HL-60/S4 treated with phorbol 12-myristate 13-acetate at 8.2 ng/mL for 4 days and 3 days (cell line): Measurements from ENCODE around the gene ANTXR1.

Source experiments
- in situ Hi-C: fragments of 300-500 bp; cut with MboI; formaldehyde crosslinking; loops from 2 replicates; pipeline ENCODE4 v1.15.0; 2022; ENCODE audit warnings: low sequenced_read_pairs

Gene ANTXR1

DNA sequence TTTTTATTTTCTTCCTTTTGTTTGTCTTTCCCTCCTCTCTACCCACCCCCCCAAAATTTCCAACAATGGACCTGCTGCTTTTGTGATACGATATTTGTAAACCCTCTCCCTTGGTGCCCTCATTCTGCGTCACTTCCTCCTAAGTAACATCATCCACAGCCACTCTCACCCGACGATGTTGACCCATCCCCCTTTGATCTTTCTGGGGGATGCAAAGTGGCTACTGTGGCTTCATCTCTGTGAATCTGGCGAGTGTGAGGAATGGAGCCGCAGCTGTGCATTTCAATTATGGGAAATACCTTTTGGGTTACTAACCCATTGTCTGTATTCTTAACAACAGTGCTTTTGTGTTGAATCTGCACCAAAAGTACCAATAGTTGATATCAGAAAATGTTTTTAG, 19.4 kb downstream of the ANTXR1 start:
- in situ Hi-C loops = no loop called here

DNA sequence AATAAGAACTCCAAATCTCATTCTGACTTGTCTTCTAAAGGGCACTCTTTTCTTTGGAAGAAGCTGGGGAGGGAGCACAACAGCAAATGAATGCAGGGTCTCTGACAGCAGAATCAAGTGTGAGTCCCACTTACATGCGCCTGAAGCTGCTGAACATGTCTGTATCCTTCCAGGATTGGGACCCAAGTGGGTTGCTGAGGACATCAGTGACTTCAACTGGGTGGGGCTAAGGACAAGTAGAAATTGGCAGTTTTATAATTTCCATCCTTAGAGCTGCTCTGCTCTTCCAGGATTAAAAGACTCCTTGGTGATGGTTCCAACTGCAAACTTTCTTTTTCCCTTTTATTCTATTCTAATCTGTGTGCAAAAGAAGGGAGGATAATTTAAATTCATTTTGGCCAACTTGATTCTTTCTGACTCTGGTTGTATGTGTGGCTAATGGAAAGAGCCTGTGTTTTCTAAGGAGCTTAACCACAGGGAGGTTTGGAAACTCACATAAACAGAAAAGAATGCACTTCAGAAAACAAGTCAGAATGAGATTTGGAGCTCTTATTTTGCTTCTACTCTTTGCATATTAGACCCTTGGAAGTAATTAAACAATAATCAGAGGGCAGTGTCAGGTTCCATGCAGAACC, 20.6 kb downstream of the ANTXR1 start:
- in situ Hi-C loops = no loop called here

DNA sequence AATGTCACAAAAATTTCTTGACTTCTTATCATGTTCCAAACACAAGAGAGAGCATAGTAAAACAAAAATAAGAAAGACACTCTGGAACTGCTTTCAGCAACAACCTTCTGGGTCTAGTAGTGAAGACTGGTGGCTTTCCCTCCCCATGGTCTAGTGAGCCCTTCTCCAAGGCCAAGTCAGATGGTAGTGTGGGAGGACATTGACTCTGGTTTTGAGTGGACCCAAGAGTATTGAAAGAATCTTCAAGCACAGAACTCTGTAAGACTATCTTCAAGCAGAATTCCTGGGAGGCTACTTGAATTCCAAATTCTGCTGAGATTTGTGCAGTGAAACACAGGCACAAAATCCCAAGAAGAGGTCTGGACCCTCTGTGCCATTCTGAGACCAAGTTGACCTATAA, 21.1 kb downstream of the ANTXR1 start:
- in situ Hi-C loops = no loop called here

DNA sequence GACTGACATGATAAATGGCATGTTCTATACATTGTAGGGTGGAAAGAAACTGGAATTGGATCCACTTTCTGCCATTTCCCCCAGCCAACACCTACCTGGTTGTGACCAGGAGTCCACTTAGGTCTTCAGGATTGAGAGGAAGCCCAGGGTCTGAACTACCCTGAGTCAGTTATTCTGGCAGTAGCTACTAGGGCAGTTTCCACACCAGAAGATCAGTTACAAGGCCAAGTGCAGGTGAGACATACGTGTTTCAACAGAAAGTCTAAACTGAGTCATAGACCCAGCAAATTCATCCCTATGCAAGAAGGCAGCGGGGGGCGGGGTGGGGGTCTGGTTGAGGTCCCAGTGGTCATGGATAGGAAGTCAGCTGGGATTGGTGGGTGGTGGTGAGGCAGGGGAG, 21.9 kb downstream of the ANTXR1 start:
- in situ Hi-C loops = no loop called here

DNA sequence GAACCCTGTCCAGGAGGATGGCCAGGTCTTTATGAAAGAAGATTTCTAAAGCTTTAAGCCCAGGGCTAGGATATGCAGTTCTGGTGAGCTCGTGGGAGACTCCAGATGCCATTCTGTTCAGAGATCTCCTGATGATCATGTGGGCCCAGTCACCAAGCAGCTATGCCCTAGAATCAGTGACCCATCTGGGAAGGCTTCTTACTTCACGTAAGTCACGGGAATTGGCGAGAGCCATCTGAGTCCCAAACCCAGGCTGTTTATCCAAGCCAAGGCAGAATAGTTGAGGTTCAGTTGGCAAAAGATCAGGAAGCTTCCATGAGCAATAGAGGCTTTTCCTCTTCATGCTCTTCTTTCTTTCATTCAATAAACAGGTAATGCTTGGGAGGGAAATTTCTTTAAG, 23.9 kb downstream of the ANTXR1 start:
- in situ Hi-C loops = no loop called here

DNA sequence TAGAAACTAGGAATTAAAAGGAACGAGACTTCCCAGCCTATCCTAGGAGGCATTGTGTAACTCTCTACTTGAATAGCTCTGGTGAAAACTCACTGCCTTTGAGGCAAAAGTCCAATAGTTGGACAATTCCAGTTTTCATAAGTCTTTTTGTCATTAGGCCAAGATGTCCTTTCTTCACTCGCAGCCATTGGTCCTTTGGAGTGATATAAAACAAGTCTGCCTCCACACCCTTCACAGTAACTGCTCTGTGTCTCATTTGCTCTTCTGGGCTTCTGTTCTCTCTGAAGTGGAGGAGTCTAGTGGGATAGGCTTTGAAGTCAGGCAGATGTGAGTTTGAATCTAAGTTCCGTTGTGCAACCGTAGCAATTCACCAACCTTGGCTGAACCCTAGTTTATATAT, 28.2 kb downstream of the ANTXR1 start:
- in situ Hi-C loops = no loop called here

DNA sequence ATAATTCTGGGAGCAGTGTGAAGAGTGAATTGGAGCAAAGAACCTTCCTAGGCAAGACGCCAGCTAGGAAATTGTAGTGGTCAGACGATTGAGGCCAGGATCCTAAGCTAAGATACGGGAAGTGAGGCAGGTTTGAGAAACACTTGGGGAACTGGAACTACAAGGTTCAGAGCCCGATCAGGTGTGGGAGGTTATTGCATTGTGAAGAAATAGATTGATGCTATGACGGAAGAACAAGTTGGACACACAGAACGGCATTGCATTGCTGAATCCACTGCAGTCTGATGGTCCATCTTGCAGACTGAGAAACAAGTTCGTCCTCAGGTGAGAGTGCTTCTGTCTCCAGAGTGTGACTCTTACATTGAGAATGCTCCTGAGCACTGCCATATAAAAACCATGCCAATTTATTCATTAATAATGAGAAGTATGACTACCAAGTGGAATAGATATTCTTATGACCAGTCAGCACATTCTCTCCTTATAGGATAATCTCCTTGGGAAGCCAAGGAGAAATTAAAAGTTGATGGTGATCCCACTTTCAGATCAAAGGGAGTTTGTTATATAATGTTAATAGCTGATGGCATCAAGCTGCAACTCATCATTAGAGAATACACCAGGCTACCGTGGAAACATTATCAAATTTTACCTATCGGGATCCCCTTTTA, 30.9 kb downstream of the ANTXR1 start:
- in situ Hi-C loops = no loop called here

DNA sequence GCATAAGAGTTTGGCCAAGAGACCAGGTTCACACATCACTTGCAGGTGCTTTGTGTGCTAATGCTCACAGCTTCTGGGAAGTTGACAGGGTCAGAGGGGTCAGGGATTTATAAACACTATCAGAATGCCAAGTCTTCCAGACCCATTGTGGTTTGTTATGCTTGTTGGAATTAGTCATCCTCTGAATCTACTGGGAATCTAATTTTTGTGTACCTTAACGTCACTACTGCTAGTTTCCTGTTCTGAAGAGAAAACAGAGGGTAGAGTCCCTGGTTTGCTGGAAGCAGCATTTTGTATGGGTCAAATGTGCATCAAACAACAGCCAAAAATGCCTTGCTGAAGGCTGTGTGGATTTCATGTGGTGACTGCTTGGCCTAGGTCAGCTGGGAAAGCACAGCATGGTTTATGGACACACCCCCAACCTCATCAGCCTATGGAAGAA, 33.3 kb downstream of the ANTXR1 start:
- in situ Hi-C loops = no loop called here

DNA sequence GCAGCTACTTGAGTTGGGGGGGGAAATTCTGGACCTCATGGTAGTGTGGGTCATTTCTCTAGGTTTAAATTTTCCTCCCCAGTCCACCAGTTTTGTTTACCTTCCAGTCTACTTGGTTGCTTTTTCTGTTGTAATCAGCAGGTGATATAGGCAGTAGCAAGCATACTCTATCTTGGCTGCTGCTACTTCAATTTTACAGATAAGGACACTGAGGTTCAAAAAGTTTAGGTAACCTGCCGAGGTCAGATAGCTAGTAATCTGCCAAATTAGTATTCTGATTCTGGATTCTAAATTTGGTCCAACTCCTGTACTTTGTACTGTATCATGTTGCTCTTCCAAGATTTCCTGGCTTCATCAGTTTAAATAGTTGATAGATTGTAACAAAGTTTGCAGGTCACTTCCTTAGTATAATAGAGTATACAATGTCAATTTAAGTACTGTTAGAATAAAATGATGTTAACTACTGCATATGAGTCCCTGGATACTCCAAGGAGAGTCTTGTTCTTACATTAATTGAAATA, 34.7 kb downstream of the ANTXR1 start:
- in situ Hi-C loops = no loop called here

DNA sequence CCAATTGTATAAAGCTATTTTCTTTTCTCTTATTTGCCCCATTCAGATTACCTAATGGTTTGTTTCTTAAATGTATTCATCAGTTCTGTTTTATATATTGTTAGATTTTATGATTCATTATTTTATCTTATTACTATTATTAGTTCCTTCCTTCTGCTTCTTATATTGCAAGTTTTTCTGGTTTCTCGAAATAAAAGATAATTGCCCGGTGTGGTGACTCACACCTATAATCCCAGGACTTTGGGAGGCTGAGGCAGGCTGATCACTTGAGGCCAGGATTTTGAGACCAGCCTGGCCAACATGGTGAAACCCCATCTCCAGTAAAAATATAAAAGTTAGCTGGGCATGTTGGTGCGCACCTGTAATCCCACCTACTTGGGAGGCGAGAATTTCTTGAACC, 37.8 kb downstream of the ANTXR1 start:
- in situ Hi-C loops = no loop called here

DNA sequence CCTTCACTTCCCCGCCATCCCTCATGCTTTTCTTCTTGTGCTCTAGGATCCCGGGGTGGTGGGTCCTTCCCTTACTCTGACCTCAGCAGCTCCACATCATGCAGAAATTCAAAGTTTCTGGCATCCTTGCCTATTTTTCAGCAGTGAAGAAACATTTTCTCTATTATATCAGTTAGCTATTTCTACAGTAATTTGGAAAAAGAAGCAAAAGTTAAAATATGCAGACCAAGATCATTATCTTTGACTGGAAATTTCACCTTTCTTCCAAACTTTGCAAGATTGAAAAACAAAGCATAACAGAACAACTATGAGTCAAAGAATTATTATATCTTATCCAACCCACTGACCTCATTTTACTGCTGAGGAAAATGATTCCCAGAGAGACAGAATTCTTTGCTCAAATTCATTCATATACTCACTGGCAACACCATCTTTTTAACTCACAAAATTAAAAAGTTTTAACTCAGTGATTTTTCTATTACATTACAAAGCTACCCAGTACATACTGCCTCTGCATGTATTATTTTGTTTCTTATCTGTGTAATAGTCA, 40.5 kb downstream of the ANTXR1 start:
- in situ Hi-C loops = no loop called here

DNA sequence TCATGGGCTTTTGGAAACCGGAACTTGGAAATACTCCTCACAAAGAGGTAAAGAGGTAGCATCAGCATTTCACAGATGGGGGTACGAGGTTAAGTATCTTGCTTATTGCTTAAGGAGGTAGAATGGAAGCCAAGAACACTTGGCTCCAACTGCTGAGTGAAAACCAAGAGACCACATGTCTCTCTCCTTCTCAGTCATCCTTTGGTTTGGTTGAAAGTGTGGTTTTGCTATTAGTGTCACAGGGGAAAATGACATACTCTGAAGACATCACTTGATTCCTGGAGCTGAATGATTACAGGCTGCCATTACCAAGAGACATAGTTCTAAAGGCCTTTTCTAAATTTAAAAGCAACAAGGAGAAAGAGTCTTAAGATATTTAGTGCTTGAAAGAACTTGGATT, 41.5 kb downstream of the ANTXR1 start:
- in situ Hi-C loops = no loop called here

DNA sequence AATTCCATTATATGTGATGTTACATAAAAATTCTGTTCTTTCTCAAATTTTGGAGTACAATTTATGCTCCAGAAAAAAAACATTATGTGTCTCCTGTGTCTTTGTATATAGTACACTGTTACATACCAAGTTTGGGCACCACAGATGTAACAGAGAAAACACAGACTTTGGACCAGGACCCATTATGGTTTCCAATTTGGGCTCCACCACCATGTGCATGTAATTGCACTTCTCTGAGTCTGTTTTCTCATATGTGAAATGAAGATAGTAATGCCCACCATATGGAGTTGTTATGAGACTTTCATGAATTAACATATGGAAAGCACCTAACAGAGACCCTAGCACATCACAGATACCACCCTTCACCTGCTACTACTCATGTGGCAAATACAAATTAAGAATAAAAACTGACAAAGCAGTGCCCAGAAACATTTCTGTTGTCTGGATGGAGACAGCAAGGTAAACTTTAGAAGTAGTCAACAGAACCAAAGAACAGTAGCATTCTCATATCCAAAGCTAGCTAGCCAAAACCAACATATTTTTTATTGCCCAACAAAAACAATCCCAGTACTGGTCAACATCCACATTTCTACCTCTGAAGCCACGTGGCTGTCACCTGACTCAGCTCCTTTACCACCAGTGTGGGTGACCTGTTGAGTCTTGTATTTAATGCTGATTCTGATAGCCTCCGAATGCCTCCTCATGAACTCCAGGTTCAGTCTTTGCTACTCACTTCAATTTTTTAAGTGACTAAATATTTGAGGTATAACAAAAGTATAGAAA, 42.9 kb downstream of the ANTXR1 start:
- in situ Hi-C loops = no loop called here

DNA sequence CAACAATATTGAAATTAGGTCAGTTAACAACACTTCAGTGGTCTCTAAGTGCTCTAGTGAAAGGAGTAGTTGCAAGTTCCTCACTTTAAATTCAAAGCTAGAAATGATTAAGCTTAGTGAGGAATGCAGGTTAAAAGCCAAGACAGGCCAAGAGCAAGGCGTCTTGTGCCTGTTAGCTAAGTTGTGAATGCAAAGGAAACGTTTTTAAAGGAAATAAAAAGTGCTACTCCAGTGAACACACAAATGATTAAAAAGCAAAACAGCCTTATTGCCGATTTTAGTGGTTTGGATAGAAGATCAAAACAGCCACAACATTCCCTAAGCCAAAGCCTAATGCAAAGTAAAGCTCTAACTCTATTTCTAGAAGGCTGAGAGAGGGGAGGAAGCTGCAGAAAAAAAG, 44.7 kb downstream of the ANTXR1 start:
- in situ Hi-C loops = no loop called here

DNA sequence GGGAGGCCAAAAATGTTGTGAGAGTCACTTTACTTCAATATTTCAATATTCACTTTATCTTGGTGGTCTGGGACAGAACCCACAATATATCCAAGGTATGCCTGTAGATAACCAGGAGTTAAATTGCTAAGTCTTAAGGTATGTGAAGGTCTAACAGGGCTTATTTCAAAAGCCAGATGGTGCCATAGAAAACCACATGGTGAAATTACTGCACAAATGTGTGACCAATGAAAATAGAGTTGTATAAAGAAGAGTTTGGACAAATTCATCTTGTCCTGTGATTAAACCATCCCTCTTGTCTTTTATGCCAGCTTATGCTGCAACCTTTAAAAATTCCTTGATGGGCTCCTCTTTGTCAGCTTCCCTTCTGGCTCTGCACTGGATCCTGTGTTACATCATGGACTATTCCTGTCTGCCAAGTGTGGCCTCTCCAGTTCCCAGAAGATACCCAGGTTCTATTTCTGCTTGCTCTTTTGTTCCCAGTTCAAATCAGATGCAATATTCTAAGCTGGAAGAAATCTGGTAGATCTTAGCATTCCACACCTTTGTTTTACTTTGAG, 46.8 kb downstream of the ANTXR1 start:
- in situ Hi-C loops = no loop called here

DNA sequence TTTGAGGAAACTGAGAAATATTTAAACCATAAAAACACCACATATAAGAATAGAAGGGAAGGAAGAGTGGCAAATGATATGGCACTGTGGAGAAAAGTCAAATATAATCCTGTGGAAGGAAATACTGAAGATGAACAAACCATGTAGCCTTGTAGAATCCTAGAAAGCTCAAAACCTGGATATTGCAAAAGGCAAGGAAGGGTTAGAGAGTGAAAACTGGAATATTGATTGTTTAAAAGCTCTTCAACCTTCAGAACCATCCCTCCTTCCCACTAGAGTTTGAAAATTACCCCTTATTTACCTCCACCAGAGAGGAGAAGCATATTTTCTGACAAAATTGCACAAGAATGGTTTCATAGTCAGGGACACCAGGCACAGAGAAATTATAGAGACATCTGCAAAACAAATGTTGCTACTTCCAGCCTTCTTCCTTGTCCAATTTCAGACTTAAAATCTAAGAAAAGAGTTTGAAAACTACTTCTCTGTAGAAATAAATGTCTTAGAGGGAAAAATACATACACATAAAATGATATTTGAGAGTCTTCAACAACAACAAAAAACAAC, 48.0 kb downstream of the ANTXR1 start:
- in situ Hi-C loops = no loop called here

DNA sequence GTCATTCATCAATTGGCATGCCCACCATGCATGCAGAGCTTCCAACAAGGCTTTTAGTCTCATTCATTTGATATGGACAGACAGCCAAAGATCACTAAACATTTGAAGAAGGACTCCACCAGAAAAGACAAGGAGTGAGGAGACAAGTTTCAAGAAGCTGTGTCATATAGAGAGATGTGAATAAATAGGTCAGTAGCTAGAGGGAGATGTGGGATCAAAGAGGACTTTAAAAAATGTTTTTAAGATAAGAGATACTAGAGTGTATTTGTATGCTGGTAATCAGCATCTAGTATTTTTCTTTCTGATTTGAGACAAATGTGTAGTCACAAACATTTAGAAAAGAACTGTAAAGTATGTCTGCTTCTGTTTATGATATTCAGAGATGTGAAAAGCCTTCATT, 48.5 kb downstream of the ANTXR1 start:
- in situ Hi-C loops = no loop called here

DNA sequence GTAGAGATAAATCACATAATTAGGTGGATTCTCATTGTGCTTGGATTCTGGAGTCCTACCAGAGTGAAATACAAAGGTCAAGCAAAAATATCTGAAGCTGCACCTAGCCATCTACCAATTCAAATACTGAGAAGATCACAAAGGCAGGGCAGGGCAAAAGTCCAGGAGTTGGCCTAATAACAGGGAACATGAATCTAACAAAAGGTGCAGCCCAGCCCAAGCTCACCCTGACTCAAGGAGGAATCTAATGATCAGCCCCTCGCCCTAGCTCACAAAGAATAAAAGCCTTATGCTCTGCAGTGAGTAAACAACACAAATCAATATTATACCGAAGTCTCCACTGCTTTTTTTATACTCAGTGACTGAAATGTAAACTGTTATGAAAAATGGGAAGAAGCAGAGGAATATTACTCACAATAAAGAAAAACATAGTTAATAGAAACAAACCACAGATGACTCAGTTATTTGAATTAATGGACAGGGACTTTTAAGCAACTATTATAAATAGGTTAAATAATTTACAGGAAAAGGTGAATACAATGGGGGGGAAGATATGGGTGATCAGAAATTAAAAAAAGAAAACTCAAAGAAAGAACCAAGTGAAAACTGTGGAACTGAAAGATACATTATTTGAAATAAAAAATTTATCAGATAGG, 49.5 kb downstream of the ANTXR1 start:
- in situ Hi-C loops = no loop called here

DNA sequence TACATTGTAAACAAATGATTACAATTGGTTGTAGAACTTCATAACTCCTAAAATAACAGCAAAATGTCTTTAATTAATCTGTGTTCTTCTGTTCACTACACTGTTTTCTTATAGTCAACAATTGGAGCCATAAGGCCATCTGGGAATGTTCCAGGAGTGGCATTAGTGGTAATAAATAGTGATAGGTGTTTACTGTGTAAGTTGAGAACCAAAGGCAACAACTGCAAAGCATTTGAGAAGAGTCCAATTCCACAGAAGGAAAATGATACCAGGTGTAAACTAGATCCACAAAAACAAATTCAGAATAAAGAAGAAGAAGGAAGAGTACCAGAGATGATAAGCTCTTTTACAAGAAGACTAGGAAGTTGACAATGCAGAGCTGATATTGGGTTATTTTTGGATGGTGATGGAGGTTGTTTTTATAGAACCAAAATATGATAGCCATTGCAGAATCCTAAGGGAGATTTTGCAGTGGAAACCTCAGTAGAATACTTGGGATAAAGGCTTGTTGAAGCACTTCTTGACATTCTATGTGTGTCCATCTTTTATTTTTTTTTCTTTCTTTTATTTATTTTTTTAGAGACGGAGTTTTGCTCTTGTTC, 52.9 kb downstream of the ANTXR1 start:
- in situ Hi-C loops = no loop called here

DNA sequence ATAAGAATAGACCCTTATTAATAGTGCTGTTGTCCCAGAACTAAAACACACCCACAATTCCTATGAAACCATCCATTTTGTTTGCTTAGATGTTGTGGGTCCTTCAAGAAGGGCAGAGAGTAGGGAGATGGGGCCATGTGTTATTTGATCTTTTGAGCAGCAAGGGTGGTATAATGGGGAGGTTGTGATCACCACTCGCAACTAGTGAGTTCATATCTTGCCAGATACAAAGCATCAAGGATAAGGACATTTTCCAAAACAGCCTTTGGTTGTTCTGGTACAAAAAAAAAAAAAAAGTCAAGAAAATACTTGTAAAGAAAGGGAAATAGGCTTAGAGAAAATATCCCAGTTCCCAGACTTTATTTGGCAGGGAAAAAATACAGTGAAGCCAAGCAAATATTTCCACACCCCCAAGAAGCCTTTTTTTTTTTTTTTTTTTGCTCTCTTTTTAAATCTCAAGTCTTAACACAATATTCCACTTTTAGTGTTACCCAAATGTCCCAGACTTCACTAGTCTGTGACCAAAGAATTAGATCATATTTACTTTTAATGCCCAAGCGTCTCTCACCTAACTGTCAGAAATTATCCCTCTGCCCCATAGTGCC, 54.1 kb downstream of the ANTXR1 start:
- in situ Hi-C loops = no loop called here
